CD4-positive, alpha-beta T cell treated with Interleukin-15 for 4 hours (primary cell): ENCODE measurements around the gene UNC5A.

Experiments
- DNase-seq: peaks from one replicate; pipeline ENCODE4 v3.0.0-alpha.2; 2020; ENCODE audit warnings: low spot score

Gene UNC5A

DNA sequence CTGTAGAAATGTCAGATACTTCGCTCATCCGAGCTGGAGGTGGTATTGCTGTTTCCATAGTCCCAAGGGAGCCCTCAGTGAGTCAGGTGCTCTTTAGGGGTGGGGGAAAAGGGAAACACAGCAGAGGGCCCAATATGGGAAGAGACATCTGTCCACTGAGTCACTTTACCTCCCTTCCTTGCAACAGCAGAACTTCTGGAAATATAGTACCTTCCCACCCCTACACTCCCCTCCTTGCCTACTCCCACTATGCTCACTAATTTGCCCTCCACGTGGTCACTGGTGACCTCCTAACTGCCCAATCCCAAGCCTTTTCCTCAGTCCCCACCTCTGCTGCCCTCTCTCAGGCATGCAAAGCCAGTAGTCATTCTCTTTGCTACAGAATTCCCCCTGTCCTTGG is 86.9 kb downstream of the UNC5A start:
- no peak for DNase-seq

DNA sequence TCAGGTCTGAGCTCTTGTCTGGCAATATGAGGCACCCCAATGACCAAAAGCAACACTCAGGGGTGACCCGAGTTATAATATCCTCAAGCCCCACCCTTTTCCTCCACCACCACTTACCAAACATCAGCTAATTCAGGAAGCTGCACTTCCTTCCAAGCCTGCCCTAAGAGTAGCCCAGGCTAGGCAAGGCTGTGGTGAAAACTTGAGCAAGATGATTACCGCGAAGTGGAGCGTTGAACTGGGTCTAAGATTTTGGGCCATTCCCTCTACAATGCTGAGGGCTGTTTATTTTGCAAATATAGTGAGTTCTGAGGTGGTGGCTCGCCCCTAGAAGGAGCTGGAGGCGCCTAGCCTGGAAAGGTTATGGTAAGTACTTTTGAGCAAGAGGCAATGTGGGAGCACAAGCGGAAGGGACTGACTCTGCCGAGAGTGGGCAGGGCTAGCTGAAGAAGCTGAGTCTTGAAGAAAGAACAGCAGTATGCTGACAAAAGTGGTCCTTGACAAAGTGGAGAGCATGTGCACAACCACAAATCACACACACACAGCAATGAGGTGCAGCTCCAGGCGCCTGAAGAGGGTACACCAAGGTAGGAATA is 89.0 kb downstream of the UNC5A start, which contains the start of gene HK3:
HK3 (minus strand) TSS at position 51 of the 596 bp plus-strand sequence. CDS start 3,187 bp downstream, outside the sequence.
- DNase-seq = no peak

DNA sequence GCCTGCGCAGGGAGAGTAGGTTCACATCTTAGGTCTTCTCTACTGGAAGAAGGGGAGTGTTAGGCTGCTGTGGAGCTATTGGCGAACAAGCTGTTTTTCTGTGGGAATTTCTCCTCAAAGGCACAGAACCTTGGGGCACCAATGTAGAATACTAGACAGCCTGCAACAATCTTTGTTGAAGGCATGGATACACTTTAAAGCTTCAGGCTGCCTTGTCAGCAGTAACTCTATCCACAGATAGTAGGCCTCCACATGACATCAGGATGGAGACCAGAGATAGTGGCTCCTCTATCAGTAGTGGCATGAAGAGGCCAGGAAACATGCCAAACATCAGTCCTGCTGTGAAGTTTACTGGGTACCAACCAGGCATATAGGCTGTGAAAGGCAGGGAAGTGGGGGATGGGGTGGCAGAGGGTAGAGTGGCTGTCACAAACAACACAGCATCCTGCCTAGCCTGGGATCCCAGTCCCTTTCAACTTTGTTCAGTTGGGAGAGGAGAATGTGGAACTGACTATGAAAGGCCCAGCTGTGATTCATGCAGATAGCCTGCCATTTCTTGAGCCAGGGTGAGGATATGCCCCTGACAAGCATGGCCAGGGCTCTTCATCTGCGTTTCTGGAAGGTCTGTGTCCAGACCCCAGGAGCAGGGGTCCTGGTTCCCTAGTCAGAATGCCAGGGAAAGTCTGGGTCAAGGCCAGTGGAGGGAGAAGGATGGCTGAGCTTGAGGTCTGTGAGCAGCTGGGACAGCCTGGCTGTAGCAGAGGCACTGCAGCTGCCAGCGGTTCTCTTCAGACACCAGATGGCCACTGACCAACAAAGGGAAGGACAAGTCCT is 89.8 kb downstream of the UNC5A start:
- DNase-seq = no peak

DNA sequence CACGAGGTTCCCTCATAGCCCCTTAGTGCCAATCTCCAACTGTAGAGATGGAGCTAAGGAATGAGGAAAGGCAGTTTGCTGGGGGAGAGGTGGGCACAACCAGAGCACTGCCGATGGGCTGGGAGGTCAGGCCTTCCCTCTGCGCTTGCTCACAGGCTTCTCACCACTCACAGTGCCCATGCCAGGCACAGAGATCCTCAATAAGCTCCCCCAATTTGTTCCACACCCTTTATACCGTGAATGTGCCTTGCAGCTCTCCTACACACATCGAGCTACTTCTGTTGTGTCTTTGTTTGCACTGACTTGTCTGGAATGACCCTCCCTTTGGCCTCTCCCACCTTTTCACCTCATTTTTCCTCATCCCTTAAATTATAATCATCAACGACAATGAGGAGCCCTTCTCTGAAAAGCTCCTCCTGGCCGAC is 90.4 kb downstream of the UNC5A start:
- no peak for DNase-seq

DNA sequence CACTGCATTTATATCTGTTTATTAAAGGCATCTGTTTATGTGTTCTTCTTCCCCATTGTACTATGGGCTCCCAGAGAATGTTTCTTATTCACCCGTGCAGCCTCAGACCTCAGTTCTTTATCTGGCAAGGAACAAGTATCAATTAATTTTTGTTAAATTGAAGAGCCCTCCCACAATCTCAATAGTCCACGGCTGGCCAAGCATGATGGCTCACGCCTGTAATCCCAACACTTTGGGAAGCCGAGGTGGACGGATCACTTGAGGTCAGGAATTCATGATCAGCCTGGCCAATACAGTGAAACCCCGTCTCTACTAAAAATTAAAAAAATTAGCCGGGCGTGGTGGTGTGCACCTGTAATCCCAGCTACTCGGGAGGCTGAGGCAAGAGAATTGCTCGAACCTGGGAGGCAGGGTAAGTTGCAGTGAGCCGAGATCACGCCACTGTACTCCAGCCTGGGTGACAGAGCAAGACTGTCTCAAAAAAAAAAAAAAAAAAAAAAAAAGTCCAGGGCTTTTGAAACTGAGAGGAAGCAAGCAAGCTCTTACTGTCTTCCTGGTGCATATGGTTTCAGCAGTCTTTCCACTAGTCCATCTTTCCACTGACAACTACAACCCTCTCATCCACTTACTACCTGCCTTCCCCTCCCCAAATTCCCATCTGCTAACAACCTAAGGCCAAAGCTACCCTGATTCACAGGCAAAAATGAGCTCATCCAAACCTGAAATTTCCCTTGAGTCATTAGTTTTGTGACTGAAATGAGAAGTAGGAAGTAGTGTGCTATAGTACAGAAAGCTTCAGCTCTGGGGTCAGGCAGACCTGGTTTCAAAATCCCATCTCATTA is 91.1 kb downstream of the UNC5A start:
- no peak for DNase-seq

DNA sequence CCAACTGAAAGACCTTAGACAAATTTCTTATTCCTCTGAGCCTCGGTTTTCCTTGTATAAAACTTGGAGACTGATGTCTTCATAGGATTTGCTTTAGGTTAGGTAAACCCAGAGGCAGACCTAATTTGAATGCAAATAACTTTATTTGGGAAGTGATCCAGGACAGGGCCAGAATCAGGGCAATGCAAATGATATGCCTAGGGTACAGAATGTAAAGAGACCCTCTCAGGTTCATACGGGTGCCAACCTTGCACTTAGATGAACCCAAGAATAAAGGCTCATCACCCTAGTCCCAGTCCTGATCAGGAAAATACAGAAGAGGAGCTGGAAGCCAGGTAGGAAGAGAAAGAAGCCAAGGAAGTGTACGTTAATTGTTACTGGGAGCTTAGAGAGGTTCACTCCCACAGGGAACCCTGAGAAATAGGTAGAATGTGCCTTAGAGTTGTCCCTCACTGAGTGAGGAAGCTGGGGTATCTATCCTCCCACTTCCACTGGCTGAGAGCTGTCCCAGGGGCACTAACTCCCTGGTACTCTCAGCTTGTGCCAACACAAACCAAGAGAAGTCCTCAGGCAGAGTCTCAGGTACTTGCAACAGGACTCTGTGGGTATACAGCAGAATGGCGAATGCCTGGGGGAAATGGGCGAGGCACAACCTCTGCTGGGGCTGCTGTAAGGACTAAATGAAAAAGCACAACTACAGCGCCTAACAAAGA is 91.9 kb downstream of the UNC5A start:
- no peak for DNase-seq

DNA sequence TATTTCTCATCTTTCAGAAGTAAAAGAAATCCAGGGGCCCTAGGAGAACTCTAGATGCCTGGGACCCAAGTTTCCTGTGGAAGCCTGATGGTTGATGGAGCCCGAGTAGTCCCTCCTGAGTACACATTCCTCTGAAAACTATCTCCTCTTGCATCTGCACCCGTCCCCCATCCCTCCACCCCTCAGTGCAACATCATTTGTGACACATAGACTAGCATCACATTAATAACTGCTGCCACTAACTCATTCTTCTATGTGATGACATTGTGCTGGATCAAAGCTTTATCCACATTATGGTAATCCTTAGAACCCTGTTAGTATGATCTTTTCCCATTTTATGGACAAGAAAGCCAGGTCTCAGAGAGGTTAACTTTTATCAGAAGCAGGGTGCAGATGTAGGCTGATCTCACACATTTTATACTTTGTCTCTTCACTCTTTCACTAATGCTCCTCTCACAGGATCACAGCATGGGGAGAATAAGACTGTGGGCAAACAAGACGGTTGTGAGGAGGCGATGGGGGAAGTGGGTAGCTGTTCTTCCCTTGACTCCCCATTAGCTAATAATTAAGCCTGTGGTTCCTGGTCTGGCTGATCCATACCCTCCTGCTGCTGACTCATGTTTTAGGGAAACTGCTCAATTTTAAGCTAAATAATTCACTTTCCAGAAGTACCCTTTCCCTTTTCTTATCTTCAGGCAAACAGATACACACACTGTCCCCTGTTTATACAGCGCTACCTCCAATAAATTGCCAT is 92.7 kb downstream of the UNC5A start:
- DNase-seq = no peak

DNA sequence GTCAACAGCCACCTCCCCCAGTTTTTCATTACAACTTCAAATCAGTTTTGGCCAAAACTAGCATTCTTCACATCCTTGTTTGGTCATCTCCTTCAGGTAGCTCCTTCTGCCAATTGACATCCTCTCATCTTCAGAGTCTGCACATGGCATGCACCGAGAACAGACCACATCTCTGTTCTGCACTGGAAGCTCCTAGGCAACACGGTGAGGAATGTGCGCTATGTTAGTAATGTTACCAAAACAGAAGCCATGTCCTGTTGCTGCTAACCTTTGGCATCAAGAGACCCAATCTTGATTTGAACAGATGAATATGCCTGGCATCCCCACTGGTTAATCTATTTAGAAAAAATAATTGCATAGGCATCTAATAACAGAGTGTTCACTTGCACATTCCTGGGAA is 93.9 kb downstream of the UNC5A start:
- no peak for DNase-seq

DNA sequence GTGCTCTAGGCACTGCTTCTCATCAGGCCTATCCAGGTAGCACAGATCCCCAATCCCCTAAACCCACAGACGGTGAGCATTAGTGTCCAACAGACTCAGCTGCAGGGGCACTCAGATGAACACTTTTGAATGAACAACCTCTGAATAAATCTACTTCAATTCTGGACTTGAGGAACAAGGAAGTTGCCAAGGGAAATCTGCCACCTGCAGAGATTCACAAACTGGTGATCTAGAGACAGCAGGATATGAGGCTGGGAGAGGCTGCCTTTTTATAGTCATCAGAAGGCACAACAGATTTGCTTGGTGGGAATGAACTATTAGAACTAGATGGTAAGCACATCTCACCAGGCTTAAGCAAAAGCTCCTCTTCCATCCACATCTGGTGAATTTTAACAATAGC is 95.8 kb downstream of the UNC5A start:
- no peak for DNase-seq

DNA sequence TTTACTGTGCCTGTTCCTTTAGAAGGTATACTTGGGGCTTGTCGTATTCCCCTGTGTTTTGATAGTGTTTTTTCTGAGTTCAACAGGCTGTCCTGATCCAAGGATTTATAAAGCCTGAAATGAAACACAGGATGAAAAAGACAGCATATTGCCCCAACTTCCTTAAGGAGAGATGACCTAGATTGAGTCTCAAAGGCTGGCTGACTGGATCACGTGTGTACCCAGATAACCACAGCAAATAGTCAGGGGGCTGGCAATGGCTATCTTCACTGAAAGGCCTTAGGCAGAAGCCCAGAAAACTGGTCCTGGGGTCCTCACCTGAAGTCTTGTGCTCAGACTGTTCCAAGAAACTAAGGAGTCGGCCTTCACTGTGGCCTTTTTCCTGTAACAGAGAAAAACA is 96.4 kb downstream of the UNC5A start:
- DNase-seq = no peak

DNA sequence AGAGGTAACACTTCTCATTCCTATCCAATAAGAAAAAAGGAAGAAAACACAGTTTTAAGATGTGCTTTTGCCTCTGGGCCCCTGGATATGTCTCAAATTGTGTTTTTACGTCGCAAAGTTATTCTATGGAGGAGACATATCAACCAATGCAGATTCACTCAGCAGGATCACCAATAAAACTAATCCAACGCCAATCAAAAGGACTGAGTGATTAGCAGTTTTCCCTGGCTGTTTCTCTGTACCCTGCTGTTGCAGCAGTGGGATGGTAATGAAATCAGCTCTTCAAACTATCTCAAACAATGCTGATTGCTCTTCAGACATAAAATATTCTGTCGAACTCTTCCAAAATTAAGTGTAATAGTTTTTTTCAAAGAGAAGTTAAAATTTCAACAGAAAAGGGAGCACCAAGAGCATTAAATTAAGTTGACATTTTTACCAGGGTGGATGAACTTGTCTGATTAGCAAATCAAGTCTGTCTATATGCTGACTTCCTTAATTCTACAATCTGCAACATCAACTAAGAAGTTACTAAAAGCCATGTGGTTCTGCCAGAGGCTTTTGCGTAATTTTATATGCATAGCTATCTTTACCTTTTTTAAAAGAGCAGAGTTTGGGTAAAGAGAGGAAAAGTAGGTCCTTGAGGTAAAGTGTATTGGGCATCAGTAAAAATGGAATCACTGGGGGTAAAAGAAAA is 98.5 kb downstream of the UNC5A start:
- no peak for DNase-seq

DNA sequence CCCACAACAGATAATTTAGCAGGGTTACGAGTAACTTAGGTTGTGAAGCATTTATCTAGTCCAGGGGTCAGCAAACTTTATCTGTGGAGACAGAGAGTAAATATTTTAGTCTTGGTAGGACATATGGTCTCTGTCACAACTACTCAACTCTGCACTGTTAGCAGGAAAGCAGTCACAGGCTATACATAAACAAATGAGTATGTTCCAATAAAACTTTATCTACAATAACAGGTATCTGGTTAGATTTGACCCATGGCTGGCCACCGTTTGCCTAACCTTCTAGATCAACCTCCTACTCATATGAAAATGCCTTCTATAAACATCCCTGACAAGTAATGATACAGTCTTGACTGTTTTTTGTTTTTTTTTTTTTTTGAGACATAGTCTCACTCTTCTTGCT is 101.8 kb downstream of the UNC5A start:
- no peak for DNase-seq

DNA sequence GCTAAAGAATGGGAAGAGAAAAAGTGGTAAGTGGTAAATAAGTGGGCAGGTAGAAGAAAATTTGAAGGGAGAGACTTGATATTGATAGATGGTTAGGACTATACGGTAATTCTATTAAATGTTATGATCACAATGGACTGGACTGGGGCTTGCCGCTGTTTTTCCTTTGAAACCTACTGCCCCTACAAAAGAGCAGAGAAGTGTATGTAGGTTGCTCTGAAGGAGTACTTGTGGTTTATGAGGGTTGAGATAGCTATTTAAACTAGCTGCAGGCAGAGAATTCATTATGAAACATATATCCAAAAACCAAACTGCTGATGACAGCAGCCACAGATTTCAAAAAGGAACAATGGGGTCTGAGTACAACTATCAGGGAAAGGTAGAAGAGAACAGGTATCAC is 105.5 kb downstream of the UNC5A start:
- no peak for DNase-seq

DNA sequence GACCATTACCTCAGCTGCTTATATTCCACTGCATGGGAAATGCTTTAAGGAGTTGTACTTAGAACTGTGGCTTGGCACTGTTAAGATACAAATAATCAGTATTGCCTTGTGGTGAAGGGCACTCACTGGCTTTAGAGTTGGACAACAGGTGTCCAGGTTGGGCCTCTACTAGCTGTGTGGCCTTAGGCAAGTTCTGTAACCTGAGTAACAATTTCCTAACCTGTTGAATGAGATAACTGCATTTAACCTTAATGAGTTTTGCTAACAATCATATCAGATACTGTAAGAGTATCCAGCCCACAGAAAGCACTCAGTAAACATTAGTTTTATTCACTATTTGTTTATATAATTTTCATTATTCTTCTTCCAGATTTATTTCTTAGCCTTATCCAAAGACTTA is 106.0 kb downstream of the UNC5A start:
- DNase-seq = no peak

DNA sequence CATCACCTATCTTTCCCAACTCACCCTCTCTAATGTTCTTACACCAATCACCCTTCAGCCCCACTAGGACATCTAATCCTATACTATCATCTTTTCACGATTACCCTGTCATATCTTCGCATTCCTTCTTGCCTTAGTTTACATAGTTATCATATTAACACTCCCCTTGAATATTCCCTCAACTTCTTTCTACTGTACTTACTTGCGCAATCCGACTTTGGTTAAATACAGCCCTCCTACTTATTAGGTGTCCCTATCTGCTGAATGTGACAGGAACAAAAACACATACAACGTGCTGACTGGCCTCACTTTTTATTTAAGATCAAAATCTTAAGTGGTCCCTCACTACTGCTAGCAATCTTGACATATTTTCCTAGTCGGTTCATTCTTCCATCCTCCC is 108.3 kb downstream of the UNC5A start:
- DNase-seq = no peak

DNA sequence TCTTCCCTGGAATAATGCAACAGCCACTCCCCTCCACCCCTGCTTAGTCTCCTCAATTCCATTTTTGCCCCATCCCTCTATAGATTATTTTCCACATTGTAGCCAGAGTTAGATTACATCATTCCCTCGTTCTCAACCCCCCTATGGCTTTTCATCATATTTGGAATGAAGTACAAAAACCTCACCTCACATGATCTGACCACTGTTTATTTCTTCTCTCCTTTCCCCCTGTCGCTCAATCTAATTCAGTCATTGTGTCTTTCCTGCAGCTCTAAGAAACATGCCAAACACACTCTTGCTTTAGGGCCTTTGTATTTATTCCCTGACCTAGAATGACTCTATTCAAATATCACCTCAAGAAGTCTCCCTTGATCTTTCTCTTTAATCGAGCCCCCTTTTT is 111.4 kb downstream of the UNC5A start:
- no peak for DNase-seq

DNA sequence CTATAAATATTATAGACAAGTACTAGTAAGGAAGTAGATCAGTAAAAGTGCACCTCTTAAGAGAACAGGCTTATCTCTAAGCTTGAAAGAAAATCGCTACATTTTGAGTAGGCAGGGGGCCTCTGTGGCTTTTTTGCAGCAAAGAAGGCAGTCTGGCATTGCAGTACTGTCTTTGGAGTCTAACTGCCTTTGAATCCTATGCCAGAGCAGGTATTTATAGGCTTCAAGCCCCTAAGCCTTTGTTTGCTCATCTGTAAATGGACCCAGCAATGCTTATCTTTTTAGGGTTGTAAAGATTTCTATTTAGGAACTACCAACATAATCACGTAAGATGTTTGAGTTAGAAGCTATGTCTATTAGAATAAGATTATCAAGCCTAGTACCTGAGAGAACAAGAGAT is 112.5 kb downstream of the UNC5A start:
- DNase-seq = no peak

DNA sequence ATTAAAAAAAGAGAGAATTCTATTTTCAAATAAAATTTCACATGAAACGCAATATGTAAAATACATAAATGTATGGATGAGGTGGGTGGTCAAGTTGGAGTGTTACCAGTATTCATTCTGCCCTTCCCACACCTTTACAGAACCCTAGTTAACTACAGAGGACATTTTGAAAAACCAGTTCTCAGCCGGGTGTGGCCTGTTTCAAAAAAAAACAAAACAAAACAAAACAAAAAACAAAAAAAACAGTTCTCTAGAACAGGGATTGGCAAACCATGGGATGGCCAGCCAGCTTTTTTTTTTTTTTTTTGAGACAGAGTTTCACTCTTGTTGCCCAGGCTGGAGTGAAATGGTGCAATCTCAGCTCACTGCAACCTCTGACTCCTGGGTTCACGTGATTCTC is 117.2 kb downstream of the UNC5A start:
- DNase-seq = no peak

DNA sequence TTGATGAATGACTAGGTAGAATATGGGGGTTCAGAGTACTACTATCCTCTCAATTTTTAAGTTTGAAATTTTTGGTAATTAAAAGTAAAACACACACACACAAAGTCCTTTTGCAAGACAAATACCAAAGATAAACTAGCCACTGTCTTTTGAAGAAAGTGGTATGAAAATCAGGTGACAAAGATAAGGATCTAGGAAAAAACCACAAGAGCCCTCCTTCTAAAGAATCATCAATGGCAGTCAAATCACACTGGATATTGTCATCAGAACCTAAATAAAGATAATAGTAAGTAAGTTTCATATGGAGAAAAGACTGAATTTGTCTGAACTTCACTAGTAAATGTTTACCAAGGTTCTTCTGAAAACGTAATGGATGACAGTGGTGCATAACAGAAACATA is 119.3 kb downstream of the UNC5A start:
- no peak for DNase-seq
